Chondrocyte (in vitro differentiated cells): ENCODE measurements around the gene INTS14. TPM values are rescaled to one million over a fixed set of nuclear protein-coding genes. Genes with fewer than 3 reads are reported as not detected.

Experiments used
- DNase-seq: peaks from one replicate; pipeline ENCODE4 v3.0.0; 2021; ENCODE audit warnings: mixed read lengths, low spot score
- H3K27ac Mint-ChIP-seq: one replicate; pipeline ENCODE4 v1.8.0; 2021; ENCODE audit warnings: mild to moderate bottlenecking, moderate library complexity, mixed read lengths; ENCODE audit not compliant: unreplicated experiment
- H3K27me3 Mint-ChIP-seq: 2 replicates; pipeline ENCODE4 v1.8.0; 2021; ENCODE audit warnings: low read depth, mixed read lengths
- H3K36me3 Mint-ChIP-seq: 2 replicates; pipeline ENCODE4 v1.8.0; 2021; ENCODE audit warnings: low read depth, mixed read lengths
- H3K4me1 Mint-ChIP-seq: 2 replicates; pipeline ENCODE4 v1.8.0; 2021; ENCODE audit warnings: low read depth, mild to moderate bottlenecking, mixed read lengths
- H3K4me3 Mint-ChIP-seq: one replicate; pipeline ENCODE4 v1.8.0; 2021; ENCODE audit warnings: mild to moderate bottlenecking, moderate library complexity, mixed read lengths; ENCODE audit not compliant: unreplicated experiment
- H3K9me3 Mint-ChIP-seq: 2 replicates; pipeline ENCODE4 v1.8.0; 2021; ENCODE audit warnings: low read depth, mixed read lengths
- total RNA-seq: library from RNA; stranded (reverse); gene quantifications from 3 replicates; pipeline ENCODE4 v1.2.1, GENCODE V29; 2021
- TF ChIP-seq, protein P1 (sequence below): fragments of 200-600 bp; sonication (generic); IDR thresholded peaks from 2 replicates; pipeline ENCODE4 v1.5.0; 2021; ENCODE audit warnings: antibody characterized with exemption, mild to moderate bottlenecking, moderate library complexity

The INTS14 gene
- total RNA-seq, 1 donor from 2014 or later = 25.4 TPM

DNA sequence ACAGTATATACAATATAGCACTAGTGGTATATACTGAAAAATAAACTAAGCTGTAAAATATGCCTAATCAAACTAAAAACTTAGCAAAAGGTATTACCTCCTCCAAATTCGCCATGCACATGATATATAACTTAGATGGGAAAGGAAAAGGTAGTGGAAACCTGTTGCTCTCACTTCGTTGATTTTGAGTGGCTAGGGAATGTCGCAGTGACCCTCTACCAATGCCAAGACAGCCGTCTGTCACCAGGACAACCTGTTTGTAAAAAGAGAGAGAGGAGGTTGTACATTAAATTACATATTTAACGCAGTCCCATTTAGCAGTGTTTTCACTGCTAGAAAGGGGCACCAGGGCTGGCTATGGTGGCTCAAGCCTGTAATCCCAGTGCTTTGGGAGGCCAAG, 11.3 kb downstream of the INTS14 start:
- H3K9me3 Mint-ChIP-seq = no peaks in the 10 kb centered on the region
- TF ChIP-seq, protein P1, sequence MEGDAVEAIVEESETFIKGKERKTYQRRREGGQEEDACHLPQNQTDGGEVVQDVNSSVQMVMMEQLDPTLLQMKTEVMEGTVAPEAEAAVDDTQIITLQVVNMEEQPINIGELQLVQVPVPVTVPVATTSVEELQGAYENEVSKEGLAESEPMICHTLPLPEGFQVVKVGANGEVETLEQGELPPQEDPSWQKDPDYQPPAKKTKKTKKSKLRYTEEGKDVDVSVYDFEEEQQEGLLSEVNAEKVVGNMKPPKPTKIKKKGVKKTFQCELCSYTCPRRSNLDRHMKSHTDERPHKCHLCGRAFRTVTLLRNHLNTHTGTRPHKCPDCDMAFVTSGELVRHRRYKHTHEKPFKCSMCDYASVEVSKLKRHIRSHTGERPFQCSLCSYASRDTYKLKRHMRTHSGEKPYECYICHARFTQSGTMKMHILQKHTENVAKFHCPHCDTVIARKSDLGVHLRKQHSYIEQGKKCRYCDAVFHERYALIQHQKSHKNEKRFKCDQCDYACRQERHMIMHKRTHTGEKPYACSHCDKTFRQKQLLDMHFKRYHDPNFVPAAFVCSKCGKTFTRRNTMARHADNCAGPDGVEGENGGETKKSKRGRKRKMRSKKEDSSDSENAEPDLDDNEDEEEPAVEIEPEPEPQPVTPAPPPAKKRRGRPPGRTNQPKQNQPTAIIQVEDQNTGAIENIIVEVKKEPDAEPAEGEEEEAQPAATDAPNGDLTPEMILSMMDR = no peak
- no peaks in the 10 kb centered on the region for H3K27me3 Mint-ChIP-seq
- peaks cover 5% of the 10 kb centered on the region for H3K4me1 Mint-ChIP-seq
- no peak overlapping the region for H3K4me3 Mint-ChIP-seq
- no peak overlapping the region for H3K27ac Mint-ChIP-seq
- DNase-seq = no peak
- H3K36me3 Mint-ChIP-seq = peaks cover 17% of the 10 kb centered on the region

DNA sequence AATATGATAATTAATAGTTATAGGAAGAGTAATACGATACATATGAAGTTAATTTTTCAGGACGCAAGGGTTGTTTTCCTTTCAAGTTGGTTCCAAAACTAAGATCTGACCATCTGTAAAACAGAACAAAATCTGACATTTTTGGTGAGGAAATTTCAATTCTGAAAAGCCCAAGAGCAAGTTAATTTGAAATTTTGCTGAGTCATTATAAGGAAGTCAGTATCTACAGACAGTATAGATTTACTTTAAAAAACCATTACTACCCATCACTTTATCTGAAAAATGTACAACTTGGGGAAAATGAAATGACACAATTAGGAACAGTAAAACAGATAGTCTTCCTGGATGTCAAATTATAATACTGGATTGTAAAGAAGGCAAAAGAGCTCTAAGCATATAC, 12.5 kb downstream of the INTS14 start:
- Mint-ChIP-seq H3K27ac (no peak overlapping the region), H3K4me3 (no peak overlapping the region), H3K4me1 (peaks cover 5% of the 10 kb centered on the region), H3K9me3 (no peaks in the 10 kb centered on the region), H3K27me3 (no peaks in the 10 kb centered on the region), H3K36me3 (peaks cover 16% of the 10 kb centered on the region)
- DNase-seq = no peak
- TF ChIP-seq, protein P1 = no peak

DNA sequence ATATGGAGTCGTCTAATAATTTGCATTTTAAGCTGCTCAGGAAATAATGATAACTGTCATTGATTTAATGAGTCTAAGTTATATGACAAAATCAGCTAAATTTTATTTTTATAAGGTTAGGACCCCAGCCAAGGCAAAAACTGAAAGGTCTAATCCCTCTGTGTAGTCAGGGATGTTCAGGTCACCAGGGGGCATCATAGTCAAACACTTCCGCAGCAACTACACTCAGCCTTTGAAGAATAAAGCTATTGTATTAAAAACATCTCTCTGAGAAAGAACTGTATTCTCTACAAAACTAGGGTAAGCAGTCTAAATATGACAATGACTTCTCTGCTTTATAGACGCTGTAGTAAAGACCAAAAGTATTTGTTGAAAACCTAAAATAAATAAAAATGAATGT, 15.0 kb downstream of the INTS14 start:
- TF ChIP-seq, protein P1 = peak; percentile 60
- Mint-ChIP-seq H3K9me3 (no peaks in the 10 kb centered on the region), H3K36me3 (peaks cover 27% of the 10 kb centered on the region), H3K4me3 (no peak overlapping the region), H3K4me1 (peaks cover 5% of the 10 kb centered on the region), H3K27ac (no peak overlapping the region), H3K27me3 (no peaks in the 10 kb centered on the region)
- no peak for DNase-seq

DNA sequence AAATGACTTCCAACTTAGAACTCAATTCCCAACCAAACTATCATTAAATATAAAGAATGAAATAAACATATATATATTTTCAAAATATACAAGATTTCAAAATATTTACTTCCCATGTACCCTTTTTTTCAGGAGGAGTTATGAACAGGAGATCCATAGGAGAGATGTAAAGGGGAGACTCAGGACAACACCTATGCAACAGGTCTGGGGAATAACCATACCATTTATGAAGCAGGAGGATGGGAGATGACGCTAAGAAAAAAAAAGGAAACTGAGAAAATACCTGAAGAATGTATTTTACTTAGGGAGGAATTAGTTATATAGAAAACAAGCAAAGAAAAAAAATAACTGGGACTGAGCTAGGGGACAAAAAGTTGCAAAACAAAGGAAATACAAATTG, 23.8 kb downstream of the INTS14 start:
- Mint-ChIP-seq H3K27me3 (no peaks in the 10 kb centered on the region), H3K27ac (no peak overlapping the region), H3K9me3 (no peaks in the 10 kb centered on the region), H3K4me3 (no peak overlapping the region), H3K36me3 (peaks cover 49% of the 10 kb centered on the region), H3K4me1 (peaks cover 12% of the 10 kb centered on the region)
- no peak for DNase-seq
- TF ChIP-seq, protein P1 = no peak

DNA sequence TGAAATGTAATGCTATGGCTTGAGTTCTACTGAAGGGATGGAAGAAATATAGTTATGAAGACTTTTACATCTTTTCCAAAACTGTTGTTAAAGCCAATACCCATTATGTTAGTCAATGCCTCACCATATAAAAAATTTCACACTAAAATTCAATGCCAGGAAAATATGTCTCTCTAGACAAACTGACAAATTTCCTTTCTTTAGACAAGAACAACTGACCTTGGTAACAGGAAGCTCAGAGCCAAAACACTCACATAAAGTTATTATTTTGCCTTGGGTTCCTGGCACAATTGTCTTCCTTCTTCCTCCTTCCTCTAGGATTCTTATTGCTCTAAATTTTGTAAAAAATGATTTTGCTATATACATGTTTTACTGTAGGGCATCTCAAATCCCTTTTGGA, 26.7 kb downstream of the INTS14 start:
- Mint-ChIP-seq H3K27ac (no peak overlapping the region), H3K9me3 (no peaks in the 10 kb centered on the region), H3K27me3 (no peaks in the 10 kb centered on the region), H3K4me1 (peaks cover 25% of the 10 kb centered on the region), H3K4me3 (no peak overlapping the region), H3K36me3 (peaks cover 37% of the 10 kb centered on the region)
- DNase-seq = no peak
- TF ChIP-seq, protein P1 = no peak
